Activated naive CD8-positive, alpha-beta T cell treated with anti-CD3 and anti-CD28 coated beads, Interleukin-2, amount 50 U/mL, for 16 hours (primary cell): ENCODE results near the gene CABLES1.

Source experiments
- DNase-seq: peaks from one replicate; pipeline ENCODE4 v3.0.0-alpha.2; 2020; ENCODE audit warnings: low read depth, low spot score

The CABLES1 gene

GRCh38 chr18:23165271-23166068, 30.2 kb downstream of the CABLES1 start:
- no peak for DNase-seq

GRCh38 chr18:23166891-23167541, 31.7 kb downstream of the CABLES1 start:
- DNase-seq: no peak

GRCh38 chr18:23169673-23170044, 34.4 kb downstream of the CABLES1 start:
- DNase-seq: no peak

- DNase-seq: no peak
Measured at GRCh38 chr18:23170137-23170536, 34.9 kb downstream of the CABLES1 start.

GRCh38 chr18:23171581-23172156, 36.4 kb downstream of the CABLES1 start:
- no peak for DNase-seq

GRCh38 chr18:23172591-23173380, 37.5 kb downstream of the CABLES1 start:
- DNase-seq: no peak

GRCh38 chr18:23173912-23174311, 38.6 kb downstream of the CABLES1 start:
- DNase-seq: no peak

GRCh38 chr18:23176701-23177432, 41.6 kb downstream of the CABLES1 start:
- DNase-seq: no peak

- no peak for DNase-seq
Measured at GRCh38 chr18:23177433-23178072, 42.3 kb downstream of the CABLES1 start.

- DNase-seq: no peak
Measured at GRCh38 chr18:23178201-23178600, 42.9 kb downstream of the CABLES1 start.

GRCh38 chr18:23178661-23179081, 43.4 kb downstream of the CABLES1 start:
- DNase-seq: no peak

- no peak for DNase-seq
Measured at GRCh38 chr18:23179416-23179815, 44.1 kb downstream of the CABLES1 start.

GRCh38 chr18:23181547-23181946, 46.3 kb downstream of the CABLES1 start:
- no peak for DNase-seq

- no peak for DNase-seq
Measured at GRCh38 chr18:23182606-23183005, 47.3 kb downstream of the CABLES1 start.

- DNase-seq: no peak
Measured at GRCh38 chr18:23183411-23184150, 48.3 kb downstream of the CABLES1 start.

- no peak for DNase-seq
Measured at GRCh38 chr18:23186781-23187180, 51.5 kb downstream of the CABLES1 start.

GRCh38 chr18:23188068-23188760, 52.9 kb downstream of the CABLES1 start:
- no peak for DNase-seq

GRCh38 chr18:23189099-23189498, 53.8 kb downstream of the CABLES1 start:
- no peak for DNase-seq
